GM18907 (cell line): ENCODE results near the gene AKR1C2.
"Not testable (repeated sequence)": the region's sequence is repeated elsewhere in the genome, so short reads cannot be mapped to it uniquely, and the experiment has no call there.

Experiments
- ATAC-seq: cut with Tn5 transposase; IDR thresholded peaks from one replicate; pipeline ENCODE4 v1.9.1; 2021; ENCODE audit warnings: mild to moderate bottlenecking, moderate library complexity; ENCODE audit not compliant: unreplicated experiment

The AKR1C2 gene

GRCh38 chr10:4991463-4991862 lies 12.2 kb downstream of the AKR1C2 start:
- not testable (repeated sequence) for ATAC-seq

DNA sequence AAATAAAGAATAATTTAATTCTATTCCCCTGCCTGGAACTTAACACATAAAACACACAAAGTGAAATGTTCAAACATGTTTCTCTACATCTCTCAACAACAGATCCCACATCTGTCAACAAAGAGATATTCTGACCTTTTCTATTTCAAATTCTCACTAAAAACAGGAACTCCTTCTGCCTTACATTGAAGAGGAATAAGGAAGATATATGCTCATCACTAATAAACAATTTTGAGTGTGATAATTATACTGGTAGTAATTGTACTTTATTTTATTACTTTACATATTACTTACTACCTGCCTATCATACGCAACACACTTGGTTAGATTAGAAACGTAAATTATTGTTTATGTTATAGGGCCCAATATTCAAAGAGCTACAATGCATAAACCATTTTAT lies 13.4 kb downstream of the AKR1C2 start:
- ATAC-seq: no peak

DNA sequence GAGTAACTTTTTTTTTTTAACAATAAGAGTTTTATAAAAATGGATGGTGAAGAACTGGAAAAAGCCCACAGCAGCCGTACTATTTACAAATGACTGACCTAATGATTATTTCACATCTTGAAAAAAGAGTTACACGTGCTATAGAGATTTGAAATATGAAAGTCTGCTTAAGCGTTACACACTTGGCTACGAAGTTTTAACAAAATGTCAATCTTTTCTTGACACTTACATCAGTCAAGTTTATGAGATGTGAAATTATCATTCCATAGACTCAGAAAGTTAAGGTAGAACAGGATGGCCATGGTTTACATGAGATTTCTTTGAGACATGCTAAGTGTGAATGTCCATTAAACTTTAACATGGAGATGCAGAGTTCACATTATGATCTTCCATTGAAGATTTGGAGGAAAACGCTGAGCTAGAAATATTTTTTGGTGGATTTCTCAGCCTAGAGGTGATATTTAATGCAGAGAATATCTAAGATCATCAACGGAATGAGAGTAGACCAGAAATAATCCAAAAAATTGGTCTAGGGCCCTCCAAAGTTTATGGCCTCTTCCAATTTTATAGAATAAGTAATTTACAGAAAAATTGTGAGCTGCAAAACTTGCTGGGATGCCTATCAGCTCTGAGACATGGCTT lies 15.5 kb downstream of the AKR1C2 start:
- not testable (repeated sequence) for ATAC-seq

DNA sequence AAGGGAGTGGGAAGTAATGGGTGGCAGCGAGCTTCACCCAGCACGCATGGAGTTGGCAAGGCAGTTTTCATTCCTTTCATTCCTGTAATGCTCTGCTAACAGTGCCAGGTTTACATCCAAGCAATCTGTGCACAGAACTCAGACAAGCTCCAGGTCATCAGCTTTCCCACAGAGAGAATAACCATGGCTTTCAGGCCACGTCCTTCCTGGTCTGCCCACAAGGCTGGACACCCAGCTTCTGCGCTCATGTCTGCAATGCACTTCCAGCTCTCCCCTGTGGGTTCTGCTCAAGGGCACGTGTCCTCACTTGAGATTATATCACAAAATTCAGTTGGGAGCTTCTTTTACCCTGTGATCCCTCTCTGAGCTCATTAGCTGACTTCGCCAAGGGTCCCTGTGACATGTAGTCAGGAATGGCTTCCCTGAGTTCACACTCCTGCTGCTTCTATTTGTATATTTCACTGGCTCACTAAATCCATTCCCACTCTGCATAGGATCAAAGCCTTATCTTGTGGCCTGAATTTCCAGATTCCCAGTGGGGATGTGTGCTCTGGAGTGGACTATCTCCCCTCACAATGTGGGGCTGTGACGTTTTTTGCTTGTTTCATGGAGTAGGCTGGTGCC lies 18.6 kb downstream of the AKR1C2 start:
- no peak for ATAC-seq

GRCh38 chr10:4984223-4984622 lies 19.4 kb downstream of the AKR1C2 start:
- no peak for ATAC-seq

DNA sequence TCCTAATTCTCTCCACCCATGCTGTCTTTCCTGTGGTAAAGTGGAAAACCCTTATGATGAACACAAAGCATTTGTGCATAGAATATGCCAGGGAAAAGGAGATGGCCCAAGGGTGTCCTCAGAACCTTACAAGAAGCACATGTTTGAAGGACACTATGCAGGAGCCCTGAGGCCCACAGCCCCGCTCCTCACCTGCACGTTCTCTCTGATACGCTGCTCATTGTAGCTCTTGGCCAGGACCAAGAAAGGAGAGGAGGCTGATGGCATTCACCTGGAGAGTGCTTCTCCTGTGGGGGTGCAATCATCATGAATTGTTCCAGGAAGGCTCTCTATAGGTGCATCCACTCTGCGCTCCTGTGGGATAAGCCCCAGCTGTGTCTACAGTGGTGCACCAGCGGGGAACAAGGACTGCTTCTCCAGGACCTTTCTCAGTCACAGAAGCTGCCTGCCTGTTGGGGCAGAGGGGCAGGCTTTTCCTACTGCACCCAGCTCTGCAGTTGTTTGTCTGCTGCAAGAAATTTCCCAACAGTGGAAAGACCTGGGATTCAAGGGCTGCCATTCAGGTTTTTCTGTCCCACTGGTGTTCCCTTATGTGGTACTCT lies 19.9 kb downstream of the AKR1C2 start:
- ATAC-seq: no peak

GRCh38 chr10:4982764-4983226 lies 20.9 kb downstream of the AKR1C2 start:
- no peak for ATAC-seq

GRCh38 chr10:4981722-4982471 lies 21.8 kb downstream of the AKR1C2 start:
- no peak for ATAC-seq

DNA sequence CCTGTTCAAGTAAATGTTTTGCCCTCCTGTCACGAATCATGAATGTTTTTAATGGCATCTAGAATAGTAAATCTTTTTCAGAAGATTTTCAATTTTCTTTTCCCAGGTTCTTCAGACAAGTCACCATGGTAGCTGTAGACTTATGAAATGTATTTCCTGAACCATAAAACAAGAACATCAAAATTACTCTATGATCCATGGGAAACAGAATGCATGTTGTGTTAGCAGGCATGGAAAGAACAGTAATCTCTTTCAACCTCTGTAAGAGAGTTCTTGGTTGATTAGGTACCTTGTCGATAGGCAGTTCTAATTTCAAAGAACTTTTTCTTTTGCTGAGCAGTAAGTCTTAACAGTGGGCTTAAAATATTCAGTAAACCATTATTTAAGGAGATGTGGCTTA lies 22.9 kb downstream of the AKR1C2 start:
- no peak for ATAC-seq

GRCh38 chr10:4978870-4979269 lies 24.8 kb downstream of the AKR1C2 start:
- no peak for ATAC-seq

- no peak for ATAC-seq
Observed at GRCh38 chr10:4977025-4977424, 26.6 kb downstream of the AKR1C2 start.

DNA sequence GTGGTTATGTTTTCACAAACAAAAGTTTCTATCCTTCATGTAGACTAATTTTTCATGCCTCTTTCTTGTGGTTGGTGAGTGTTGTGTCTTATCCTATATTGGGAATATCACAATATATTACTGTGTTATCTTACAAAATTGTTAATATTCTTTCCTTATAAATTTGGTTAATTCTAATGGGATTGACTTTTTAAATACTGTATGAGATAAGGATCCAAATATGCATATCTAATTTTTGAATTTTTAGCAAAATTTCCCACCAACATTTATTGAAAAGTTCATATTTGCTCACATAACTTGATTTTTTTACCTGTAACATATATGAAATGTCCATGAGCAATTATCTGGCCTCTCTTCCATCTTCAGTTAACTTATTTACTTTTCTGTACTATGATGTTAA lies 29.3 kb downstream of the AKR1C2 start:
- not testable (repeated sequence) for ATAC-seq

- ATAC-seq: not testable (repeated sequence)
Observed at GRCh38 chr10:4973294-4973693, 30.4 kb downstream of the AKR1C2 start.

- not testable (repeated sequence) for ATAC-seq
Observed at GRCh38 chr10:4972369-4973142, 31.1 kb downstream of the AKR1C2 start.

GRCh38 chr10:4970362-4970761 lies 33.3 kb downstream of the AKR1C2 start:
- ATAC-seq: not testable (repeated sequence)

DNA sequence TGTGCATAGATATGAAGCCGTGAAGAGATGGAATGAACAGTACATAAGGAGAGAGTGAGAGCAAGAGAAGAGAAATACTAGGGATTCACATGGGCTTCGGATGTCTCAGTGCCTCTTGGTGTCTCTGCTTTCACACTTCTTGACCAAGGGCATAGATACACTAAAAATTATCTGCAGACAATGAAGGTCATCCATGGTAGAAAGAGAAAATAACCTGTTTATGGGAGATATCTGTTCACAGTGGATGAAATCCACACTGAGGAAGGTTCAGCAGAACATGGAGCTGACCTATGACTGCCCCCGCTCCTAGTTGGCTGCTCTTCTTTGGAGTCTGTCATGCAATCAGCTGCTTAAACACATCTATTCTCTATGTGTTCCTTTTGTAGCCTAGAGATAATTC lies 34.4 kb downstream of the AKR1C2 start:
- not testable (repeated sequence) for ATAC-seq

- not testable (repeated sequence) for ATAC-seq
Observed at GRCh38 chr10:4967189-4967588, 36.5 kb downstream of the AKR1C2 start.

DNA sequence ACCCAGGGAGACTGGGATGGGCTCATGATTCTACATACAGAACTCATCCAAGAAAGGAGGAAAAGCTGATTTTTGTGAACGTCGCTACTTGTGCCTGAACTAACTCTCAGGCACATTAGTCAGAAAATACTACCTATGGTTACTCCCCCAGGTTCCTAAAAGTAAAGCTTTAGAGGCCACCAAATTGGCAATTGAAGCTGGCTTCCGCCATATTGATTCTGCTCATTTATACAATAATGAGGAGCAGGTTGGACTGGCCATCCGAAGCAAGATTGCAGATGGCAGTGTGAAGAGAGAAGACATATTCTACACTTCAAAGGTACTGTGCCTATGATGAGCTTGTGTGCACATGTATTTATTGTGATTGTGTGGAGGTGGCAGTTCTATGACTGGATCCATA lies 37.9 kb downstream of the AKR1C2 start:
- ATAC-seq: not testable (repeated sequence)

GRCh38 chr10:4963815-4964154 lies 39.9 kb downstream of the AKR1C2 start:
- ATAC-seq: not testable (repeated sequence)

DNA sequence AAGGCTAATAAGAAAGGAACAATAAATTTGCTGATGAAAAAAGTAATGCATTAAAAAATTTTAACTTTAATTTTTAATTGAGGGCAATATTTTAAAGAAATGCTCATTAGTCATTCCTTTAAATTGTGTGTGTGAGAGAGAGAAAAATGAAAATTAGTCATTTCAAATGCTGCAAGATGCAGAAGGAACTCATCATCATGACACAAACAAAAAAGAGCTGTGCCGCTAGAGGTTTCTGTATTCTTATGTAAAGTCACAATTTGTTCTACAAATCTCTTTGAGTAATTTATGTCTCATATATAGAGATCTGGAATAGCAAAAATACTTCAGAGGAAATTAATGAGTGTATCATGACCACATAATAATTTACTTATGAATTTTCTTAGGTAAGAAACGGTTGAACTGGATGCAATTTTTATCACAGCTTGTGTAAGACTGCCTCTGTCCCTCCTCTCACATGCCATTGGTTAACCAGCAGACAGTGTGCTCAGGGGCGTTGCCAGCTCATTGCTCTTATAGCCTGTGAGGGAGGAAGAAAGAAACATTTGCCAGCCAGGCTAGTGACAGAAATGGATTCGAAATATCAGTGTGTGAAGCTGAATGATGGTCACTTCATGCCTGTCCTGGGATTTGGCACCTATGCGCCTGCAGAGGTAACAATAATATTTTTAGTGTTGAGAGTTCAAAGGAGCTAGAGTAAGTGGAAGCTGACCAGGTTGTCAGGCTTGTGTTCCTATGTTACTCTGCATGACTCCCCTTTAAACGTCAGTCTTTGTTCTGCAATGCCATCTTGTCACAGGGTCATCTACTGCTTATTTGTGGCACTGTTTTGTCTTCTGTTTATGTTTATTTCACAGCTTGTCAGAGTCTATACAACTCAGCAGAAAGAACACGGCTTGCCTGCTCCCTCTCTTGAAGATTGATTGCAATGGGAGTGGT lies 40.5 kb downstream of the AKR1C2 start, which contains the start of gene AKR1C1:
Gene AKR1C1 (plus strand): TSS at position 540 of the 939 bp plus-strand sequence. CDS start 30 bp downstream, at position 570.
- not testable (repeated sequence) for ATAC-seq
